Lung (tissue), 12 donors: ENCODE measurements around the gene SESN1. TPM values are rescaled to one million over a fixed set of nuclear protein-coding genes. Genes with fewer than 3 reads are reported as not detected.
A peak's percentile ranks its signal among the peaks of the same experiment; 100 is the strongest.

Experiments
- ATAC-seq: fragments of 200-7000 bp; cut with Tn5 transposase; one replicate; pipeline ENCODE4 v1.9.1; 2020; ENCODE audit warnings: moderate number of reproducible peaks; ENCODE audit not compliant: insufficient read depth, low FRiP score
- DNase-seq, 3 donors: peaks; one replicate each; pipeline ENCODE4 v3.0.0-alpha.2; 2013 to 2017
- H3K27ac ChIP-seq, 2 donors: one replicate each; pipeline ENCODE4 v1.5.1; 2013; ENCODE audit warnings: mild to moderate bottlenecking in 2 of 2, moderate library complexity in 2 of 2, control low read depth in 1 of 2, inconsistent platforms in 1 of 2, low read depth in 1 of 2, low read length in 1 of 2
- H3K27me3 ChIP-seq, 3 donors: one replicate each; pipeline ENCODE4 v1.5.1; 2013; ENCODE audit warnings: low read length in 2 of 3; ENCODE audit not compliant: control insufficient read depth in 3 of 3, insufficient read depth in 3 of 3
- H3K36me3 ChIP-seq, 4 donors: one replicate each; pipeline ENCODE4 v1.5.1; 2013; ENCODE audit warnings: low read length in 4 of 4, mild to moderate bottlenecking in 1 of 4, moderate library complexity in 1 of 4; ENCODE audit not compliant: control insufficient read depth in 4 of 4, insufficient read depth in 4 of 4
- H3K4me1 ChIP-seq, 5 donors: one replicate each; pipeline ENCODE4 v1.5.1; 2013; ENCODE audit warnings: low read length in 5 of 5, mild to moderate bottlenecking in 2 of 5, moderate library complexity in 1 of 5; ENCODE audit not compliant: control insufficient read depth in 5 of 5, insufficient read depth in 5 of 5
- H3K4me3 ChIP-seq: one replicate; pipeline ENCODE4 v1.5.1; 2013; ENCODE audit warnings: mild to moderate bottlenecking, control low read depth, moderate library complexity
- H3K9ac ChIP-seq, 2 donors: one replicate each; pipeline ENCODE4 v1.5.1; 2013; ENCODE audit warnings: low read length in 2 of 2, control low read depth in 1 of 2; ENCODE audit not compliant: insufficient read depth in 1 of 2
- H3K9me3 ChIP-seq, 4 donors: one replicate each; pipeline ENCODE4 v1.5.1; 2013; ENCODE audit warnings: low read length in 3 of 4, mild to moderate bottlenecking in 1 of 4, moderate library complexity in 1 of 4; ENCODE audit not compliant: control insufficient read depth in 4 of 4, insufficient read depth in 3 of 4
- CTCF ChIP-seq: IDR thresholded peaks from 2 replicates; pipeline ENCODE4 v1.5.1; 2012; ENCODE audit warnings: mild to moderate bottlenecking; ENCODE audit errors: control extremely low read depth, extremely low read depth
- WGBS, 2 donors: extraction: QIAGEN DNeasy Blood & Tissue Kit; methylation state at CpG; one replicate each; pipeline ENCODE4 v1.1.7; 2013; 5-methylcytosine and 5-hydroxymethylcytosine counted together
- polyA plus RNA-seq, 2 donors: library from polyadenylated mRNA; stranded (reverse); fragments of 200-250 nt; gene quantifications; one replicate each; pipeline ENCODE4 v1.2.1, GENCODE V29; 2013
- total RNA-seq, 2 donors: library from RNA; depleted of rRNA in 1 of 2; stranded (reverse); fragments of >200 nt in 1 of 2; gene quantifications; one replicate each; pipeline ENCODE4 v1.2.1, GENCODE V29; 2014 to 2021
- donor health status: control.
- donor health status: control.
- donor health status: Bipolar disorder and iron deficiency.
- donor health status: healthy.
- donor health status: DM: yes; HTN: yes; CAD: no.

The SESN1 gene
- total and polyA plus RNA-seq, 4 donors, result 12.9 to 69.8 (median 21.0) TPM

- Histone ChIP-seq H3K4me1 (peaks cover 4 to 6% (median 5%) of the 10 kb centered on the region in 5 donors), H3K9me3 (no peaks in the 10 kb centered on the region), H3K9ac (no peak overlapping the region), H3K4me3 (no peak overlapping the region), H3K27me3 (no peaks in the 10 kb centered on the region), H3K36me3 (peaks cover 0 to 3% (median 0%) of the 10 kb centered on the region in 4 donors), H3K27ac (peak overlapping the region; percentile 5 to 76)
- WGBS, 2 donors, result 45 to 65% methylated on average over 12 of the region's 12 CpGs
- peak; percentile 71 for ATAC-seq
- TF ChIP-seq CTCF, result no peak
- peak; percentile 66 to 76 (median 74) for DNase-seq
Observed at GRCh38 chr6:108966855-108967755, 127.5 kb downstream of the SESN1 start.

- H3K36me3 ChIP-seq, result peaks cover 0 to 3% (median 0%) of the 10 kb centered on the region in 4 donors
- no peak overlapping the region for H3K4me3 ChIP-seq
- H3K27me3 ChIP-seq, result no peaks in the 10 kb centered on the region
- H3K27ac ChIP-seq, result no peak overlapping the region
- no peak for ATAC-seq
- H3K9ac ChIP-seq, result no peak overlapping the region
- DNase-seq, result no peak
- no peak for TF ChIP-seq CTCF
- WGBS, 2 donors, result 75 to 90% methylated on average over 5 of the region's 5 CpGs
- peaks cover 4 to 6% (median 5%) of the 10 kb centered on the region in 5 donors for H3K4me1 ChIP-seq
- no peaks in the 10 kb centered on the region for H3K9me3 ChIP-seq
Observed at GRCh38 chr6:108966251-108966650, 128.4 kb downstream of the SESN1 start.

- DNase-seq, result no peak
- Histone ChIP-seq H3K27ac (no peak overlapping the region), H3K4me3 (no peak overlapping the region), H3K27me3 (no peaks in the 10 kb centered on the region), H3K36me3 (peaks cover 0 to 3% (median 0%) of the 10 kb centered on the region in 4 donors), H3K9ac (no peak overlapping the region), H3K4me1 (peaks cover under 1 to 5% (median 3%) of the 10 kb centered on the region in 5 donors), H3K9me3 (no peaks in the 10 kb centered on the region)
- no peak for ATAC-seq
- TF ChIP-seq CTCF, result no peak
- WGBS, 2 donors, result 74 to 82% methylated on average over 6 of the region's 6 CpGs
Observed at GRCh38 chr6:108961985-108962384, 132.7 kb downstream of the SESN1 start.
